Choroid plexus epithelial cell (primary cell): ENCODE measurements around the gene NEDD4.
"Not testable (repeated sequence)": the region's sequence is repeated elsewhere in the genome, so short reads cannot be mapped to it uniquely, and the experiment has no call there.

Experiments used
- DNase-seq: peaks from one replicate; pipeline ENCODE4 v3.0.0-alpha.2; 2010; ENCODE audit warnings: low read depth
- H3K4me3 ChIP-seq: 2 replicates; pipeline ENCODE4 v1.5.1; 2011; ENCODE audit warnings: low read depth, mild to moderate bottlenecking, control low read depth, low read length, moderate library complexity
- CTCF ChIP-seq: conservative IDR thresholded peaks from 2 replicates; pipeline ENCODE4 v1.5.1; 2011; ENCODE audit warnings: low read depth, mild to moderate bottlenecking, control low read depth, inconsistent platforms, low read length, moderate library complexity

NEDD4 gene

GRCh38 chr15:55846116-55846707 lies 147.2 kb downstream of the NEDD4 start:
- DNase-seq, result peak; percentile 93
- H3K4me3 ChIP-seq, result no peak overlapping the region
- TF ChIP-seq CTCF, result peak; percentile 83

- not testable (repeated sequence) for DNase-seq, H3K4me3 ChIP-seq
Measured at GRCh38 chr15:55842897-55843296, 150.5 kb downstream of the NEDD4 start.

- DNase-seq, result no peak
- no peak overlapping the region for H3K4me3 ChIP-seq
- TF ChIP-seq CTCF, result no peak
Measured at GRCh38 chr15:55835866-55836265, 157.5 kb downstream of the NEDD4 start.

GRCh38 chr15:55834331-55834730 lies 159.1 kb downstream of the NEDD4 start:
- no peak for DNase-seq
- H3K4me3 ChIP-seq, result no peak overlapping the region

GRCh38 chr15:55829826-55830225 lies 163.6 kb downstream of the NEDD4 start:
- H3K4me3 ChIP-seq, result no peak overlapping the region
- TF ChIP-seq CTCF, result no peak
- DNase-seq, result no peak

More at GRCh38 chr15:55834331-55834730, 159.1 kb downstream of the NEDD4 start:
- TF ChIP-seq CTCF, result no peak

- TF ChIP-seq CTCF, result no peak
- DNase-seq, result no peak
- H3K4me3 ChIP-seq, result no peak overlapping the region
Measured at GRCh38 chr15:55827955-55828354, 165.5 kb downstream of the NEDD4 start.

- no peak for DNase-seq
- no peak overlapping the region for H3K4me3 ChIP-seq
- TF ChIP-seq CTCF, result no peak
Measured at GRCh38 chr15:55827204-55827603, 166.2 kb downstream of the NEDD4 start.
